ENCODE results near the gene ANKRD11.
A peak's percentile ranks its signal among the peaks of the same experiment; 100 is the strongest.

The ANKRD11 gene

GRCh38 chr16:89490439-89491237, at the start of gene ANKRD11:
Gene ANKRD11, minus strand, starts transcription at chr16:89490561. Its CDS starts 173,542 bp downstream, at chr16:89317019.
- peak; percentile 93 for DNase-seq (ENCODE audit: low read depth)

- no peak for DNase-seq (ENCODE audit: low read depth)
Observed at GRCh38 chr16:89538286-89538685, 47.9 kb upstream of the ANKRD11 start.

- DNase-seq (ENCODE audit: low read depth) = no peak
Observed at GRCh38 chr16:89537549-89537925, 47.2 kb upstream of the ANKRD11 start.

GRCh38 chr16:89536886-89537548, 46.7 kb upstream of the ANKRD11 start:
- DNase-seq (ENCODE audit: low read depth) = no peak

GRCh38 chr16:89536371-89536770, 46.0 kb upstream of the ANKRD11 start:
- no peak for DNase-seq (ENCODE audit: low read depth)

GRCh38 chr16:89534252-89534756, 43.9 kb upstream of the ANKRD11 start:
- DNase-seq (ENCODE audit: low read depth) = no peak

- DNase-seq (ENCODE audit: low read depth) = no peak
Observed at GRCh38 chr16:89531821-89532526, 41.6 kb upstream of the ANKRD11 start.

GRCh38 chr16:89530401-89531381, 40.3 kb upstream of the ANKRD11 start:
- no peak for DNase-seq (ENCODE audit: low read depth)

GRCh38 chr16:89529097-89529496, 38.7 kb upstream of the ANKRD11 start:
- DNase-seq (ENCODE audit: low read depth) = no peak

- no peak for DNase-seq (ENCODE audit: low read depth)
Observed at GRCh38 chr16:89525146-89525913, 35.0 kb upstream of the ANKRD11 start.

GRCh38 chr16:89523680-89524344, 33.5 kb upstream of the ANKRD11 start:
- DNase-seq (ENCODE audit: low read depth) = no peak

GRCh38 chr16:89522287-89522686, 31.9 kb upstream of the ANKRD11 start:
- DNase-seq (ENCODE audit: low read depth) = no peak

- no peak for DNase-seq (ENCODE audit: low read depth)
Observed at GRCh38 chr16:89519881-89520280, 29.5 kb upstream of the ANKRD11 start.

- no peak for DNase-seq (ENCODE audit: low read depth)
Observed at GRCh38 chr16:89517128-89517527, 26.8 kb upstream of the ANKRD11 start.

- no peak for DNase-seq (ENCODE audit: low read depth)
Observed at GRCh38 chr16:89512453-89512852, 22.1 kb upstream of the ANKRD11 start.

- DNase-seq (ENCODE audit: low read depth) = no peak
Observed at GRCh38 chr16:89511374-89511773, 21.0 kb upstream of the ANKRD11 start.

- DNase-seq (ENCODE audit: low read depth) = no peak
Observed at GRCh38 chr16:89510526-89510925, 20.2 kb upstream of the ANKRD11 start.

GRCh38 chr16:89507834-89508590, 17.7 kb upstream of the ANKRD11 start, which contains the start of gene SPG7:
Gene SPG7, plus strand, starts transcription at chr16:89508403. Its CDS starts 15 bp downstream, at chr16:89508418.
- DNase-seq (ENCODE audit: low read depth) = peak; percentile 84

- DNase-seq (ENCODE audit: low read depth) = no peak
Observed at GRCh38 chr16:89507214-89507833, 17.0 kb upstream of the ANKRD11 start.
